ENCODE data around the gene CACNA2D3.

CACNA2D3 gene

GRCh38 chr3:54123003-54123775 is 837 bp downstream of the CACNA2D3 start:
- Histone ChIP-seq H3K27me3 (ENCODE audit: insufficient read depth, low read length, poor library complexity) (peaks cover 39% of the 10 kb centered on the region), H4K8ac (ENCODE audit: low read depth, low read length) (no peak overlapping the region), H4K5ac (ENCODE audit: low read length) (no peak overlapping the region), H3K56ac (ENCODE audit: low read length) (no peak overlapping the region), H2BK15ac (replicated peaks; ENCODE audit: low read depth) (no peak overlapping the region), H2BK120ac (ENCODE audit: low read depth, low read length) (no peak overlapping the region), H3K27ac (ENCODE audit: low read depth, low read length) (no peak overlapping the region), H3K79me2 (ENCODE audit: control insufficient read depth, insufficient read depth, low read length) (no peaks in the 10 kb centered on the region), H3K18ac (ENCODE audit: low read length) (no peak overlapping the region), H3K4me3 (ENCODE audit: low read length) (no peak overlapping the region), H2BK5ac (ENCODE audit: low read length) (no peak overlapping the region), H2AK5ac (ENCODE audit: low read length) (no peak overlapping the region), H3K4ac (ENCODE audit: low read depth, low read length) (no peak overlapping the region), H3K36me3 (ENCODE audit: control insufficient read depth, insufficient read depth, low read length) (no peaks in the 10 kb centered on the region), H3K9ac (ENCODE audit: low read length) (no peak overlapping the region), H3K79me1 (ENCODE audit: low read length) (no peaks in the 10 kb centered on the region), H3K4me2 (ENCODE audit: low read length) (peak overlapping the region; percentile 52), H3K4me1 (ENCODE audit: control insufficient read depth, low read depth, low read length) (no peaks in the 10 kb centered on the region), H3K23ac (ENCODE audit: low read length) (no peak overlapping the region)
- WGBS (ENCODE audit: extremely low coverage, insufficient coverage, low lambda C conversion rate): no CpG with 5 or more reads among the region's 32 CpGs
- peak; percentile 14 for DNase-seq

DNA sequence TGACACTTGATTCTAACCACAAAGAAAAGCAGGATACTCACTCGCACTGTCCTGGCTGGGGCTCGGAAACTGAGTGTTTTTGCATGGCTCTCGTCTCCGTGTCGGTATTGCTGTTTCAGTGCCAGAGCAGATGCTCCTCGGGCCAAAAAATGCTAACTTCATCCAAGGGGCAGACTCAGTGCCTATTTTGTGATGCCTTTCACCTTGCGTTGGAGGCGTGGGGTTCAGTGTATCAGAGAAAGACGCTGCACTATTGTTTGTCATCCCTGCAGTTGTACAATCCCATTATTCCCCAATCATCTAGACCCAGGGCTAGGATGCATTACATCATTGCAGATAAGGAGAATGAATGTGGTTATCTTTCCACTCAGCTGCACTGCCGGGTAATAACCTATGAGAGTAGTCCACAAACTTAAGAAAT is 1.4 kb downstream of the CACNA2D3 start:
- Histone ChIP-seq H3K4me2 (ENCODE audit: low read length) (no peak overlapping the region), H2AK5ac (ENCODE audit: low read length) (no peak overlapping the region), H3K4me3 (ENCODE audit: low read length) (no peak overlapping the region), H2BK15ac (replicated peaks; ENCODE audit: low read depth) (no peak overlapping the region), H3K4ac (ENCODE audit: low read depth, low read length) (no peak overlapping the region), H3K27ac (ENCODE audit: low read depth, low read length) (no peak overlapping the region), H2BK120ac (ENCODE audit: low read depth, low read length) (no peak overlapping the region), H3K79me2 (ENCODE audit: control insufficient read depth, insufficient read depth, low read length) (no peaks in the 10 kb centered on the region), H3K56ac (ENCODE audit: low read length) (no peak overlapping the region), H3K36me3 (ENCODE audit: control insufficient read depth, insufficient read depth, low read length) (no peaks in the 10 kb centered on the region), H4K8ac (ENCODE audit: low read depth, low read length) (no peak overlapping the region), H3K4me1 (ENCODE audit: control insufficient read depth, low read depth, low read length) (no peaks in the 10 kb centered on the region), H3K18ac (ENCODE audit: low read length) (no peak overlapping the region), H3K79me1 (ENCODE audit: low read length) (no peaks in the 10 kb centered on the region), H3K23ac (ENCODE audit: low read length) (no peak overlapping the region), H3K27me3 (ENCODE audit: insufficient read depth, low read length, poor library complexity) (peaks cover 39% of the 10 kb centered on the region), H3K9ac (ENCODE audit: low read length) (no peak overlapping the region), H4K5ac (ENCODE audit: low read length) (no peak overlapping the region), H2BK5ac (ENCODE audit: low read length) (no peak overlapping the region)
- DNase-seq: no peak
- WGBS (ENCODE audit: extremely low coverage, insufficient coverage, low lambda C conversion rate): no CpG with 5 or more reads among the region's 10 CpGs

GRCh38 chr3:54125300-54125699 is 2.9 kb downstream of the CACNA2D3 start:
- Histone ChIP-seq H3K23ac (ENCODE audit: low read length) (no peak overlapping the region), H4K5ac (ENCODE audit: low read length) (no peak overlapping the region), H3K79me1 (ENCODE audit: low read length) (no peaks in the 10 kb centered on the region), H2BK15ac (replicated peaks; ENCODE audit: low read depth) (no peak overlapping the region), H3K27ac (ENCODE audit: low read depth, low read length) (no peak overlapping the region), H3K27me3 (ENCODE audit: insufficient read depth, low read length, poor library complexity) (peaks cover 32% of the 10 kb centered on the region), H3K18ac (ENCODE audit: low read length) (no peak overlapping the region), H3K4me3 (ENCODE audit: low read length) (no peak overlapping the region), H2BK5ac (ENCODE audit: low read length) (no peak overlapping the region), H2AK5ac (ENCODE audit: low read length) (no peak overlapping the region), H3K56ac (ENCODE audit: low read length) (no peak overlapping the region), H3K9ac (ENCODE audit: low read length) (no peak overlapping the region), H3K4me2 (ENCODE audit: low read length) (no peak overlapping the region), H3K4ac (ENCODE audit: low read depth, low read length) (no peak overlapping the region), H2BK120ac (ENCODE audit: low read depth, low read length) (no peak overlapping the region), H3K4me1 (ENCODE audit: control insufficient read depth, low read depth, low read length) (no peaks in the 10 kb centered on the region), H3K36me3 (ENCODE audit: control insufficient read depth, insufficient read depth, low read length) (no peaks in the 10 kb centered on the region), H3K79me2 (ENCODE audit: control insufficient read depth, insufficient read depth, low read length) (no peaks in the 10 kb centered on the region), H4K8ac (ENCODE audit: low read depth, low read length) (no peak overlapping the region)
- DNase-seq: no peak
- no CpG with 5 or more reads among the region's 4 CpGs for WGBS (ENCODE audit: extremely low coverage, insufficient coverage, low lambda C conversion rate)

GRCh38 chr3:54126551-54126950 is 4.2 kb downstream of the CACNA2D3 start:
- no CpG with 5 or more reads among the region's 7 CpGs for WGBS (ENCODE audit: extremely low coverage, insufficient coverage, low lambda C conversion rate)
- DNase-seq: no peak
- H3K27me3 ChIP-seq (ENCODE audit: insufficient read depth, low read length, poor library complexity): peaks cover 24% of the 10 kb centered on the region

DNA sequence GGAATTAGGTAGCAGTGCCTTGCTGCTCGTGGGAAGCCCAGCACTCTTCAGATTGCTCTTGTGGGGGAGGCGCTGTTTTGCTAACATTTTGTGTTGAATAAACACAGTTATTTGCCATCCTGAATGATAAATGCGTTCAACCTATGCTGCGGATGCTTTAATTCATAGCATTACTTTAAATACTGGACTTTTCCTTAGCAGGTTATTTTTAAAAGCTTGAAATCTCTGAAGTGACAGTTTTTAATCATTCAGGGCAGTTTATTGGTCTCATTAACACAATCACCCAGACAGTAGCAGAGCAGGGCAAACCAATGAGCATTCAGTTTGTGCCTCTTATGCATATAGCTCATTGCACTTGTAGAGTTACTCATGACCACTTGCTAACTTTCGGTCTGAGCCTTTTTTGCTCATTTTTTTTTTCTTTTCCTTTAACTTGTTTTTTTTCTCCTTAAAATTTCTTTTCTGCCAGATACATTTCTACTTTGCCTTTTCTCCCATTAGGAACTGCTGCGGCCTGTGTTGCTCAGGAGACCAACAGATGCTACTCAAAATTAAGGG is 5.2 kb downstream of the CACNA2D3 start:
- no peak overlapping the region for H3K4me3 ChIP-seq (ENCODE audit: low read length)
- H3K79me2 ChIP-seq (ENCODE audit: control insufficient read depth, insufficient read depth, low read length): no peaks in the 10 kb centered on the region
- no peaks in the 10 kb centered on the region for H3K36me3 ChIP-seq (ENCODE audit: control insufficient read depth, insufficient read depth, low read length)
- no CpG with 5 or more reads among the region's 6 CpGs for WGBS (ENCODE audit: extremely low coverage, insufficient coverage, low lambda C conversion rate)
- no peak overlapping the region for H2BK120ac ChIP-seq (ENCODE audit: low read depth, low read length)
- H3K18ac ChIP-seq (ENCODE audit: low read length): no peak overlapping the region
- DNase-seq: no peak
- no peak overlapping the region for H3K23ac ChIP-seq (ENCODE audit: low read length)
- no peaks in the 10 kb centered on the region for H3K79me1 ChIP-seq (ENCODE audit: low read length)
- no peak overlapping the region for H3K9ac ChIP-seq (ENCODE audit: low read length)
- H2BK15ac ChIP-seq (replicated peaks; ENCODE audit: low read depth): no peak overlapping the region
- no peak overlapping the region for H2BK5ac ChIP-seq (ENCODE audit: low read length)
- H3K27me3 ChIP-seq (ENCODE audit: insufficient read depth, low read length, poor library complexity): peaks cover 23% of the 10 kb centered on the region
- no peak overlapping the region for H3K56ac ChIP-seq (ENCODE audit: low read length)
- no peak overlapping the region for H4K5ac ChIP-seq (ENCODE audit: low read length)
- H3K27ac ChIP-seq (ENCODE audit: low read depth, low read length): no peak overlapping the region
- H3K4me2 ChIP-seq (ENCODE audit: low read length): no peak overlapping the region
- H3K4ac ChIP-seq (ENCODE audit: low read depth, low read length): no peak overlapping the region
- no peak overlapping the region for H4K8ac ChIP-seq (ENCODE audit: low read depth, low read length)
- H2AK5ac ChIP-seq (ENCODE audit: low read length): no peak overlapping the region
- no peaks in the 10 kb centered on the region for H3K4me1 ChIP-seq (ENCODE audit: control insufficient read depth, low read depth, low read length)

More at GRCh38 chr3:54126551-54126950, 4.2 kb downstream of the CACNA2D3 start:
- Histone ChIP-seq H2AK5ac (ENCODE audit: low read length) (no peak overlapping the region), H3K9ac (ENCODE audit: low read length) (no peak overlapping the region), H3K56ac (ENCODE audit: low read length) (no peak overlapping the region), H3K79me1 (ENCODE audit: low read length) (no peaks in the 10 kb centered on the region), H3K4me1 (ENCODE audit: control insufficient read depth, low read depth, low read length) (no peaks in the 10 kb centered on the region), H3K4me3 (ENCODE audit: low read length) (no peak overlapping the region), H3K18ac (ENCODE audit: low read length) (no peak overlapping the region), H4K8ac (ENCODE audit: low read depth, low read length) (no peak overlapping the region), H3K27ac (ENCODE audit: low read depth, low read length) (no peak overlapping the region), H2BK15ac (replicated peaks; ENCODE audit: low read depth) (no peak overlapping the region), H2BK120ac (ENCODE audit: low read depth, low read length) (no peak overlapping the region), H3K79me2 (ENCODE audit: control insufficient read depth, insufficient read depth, low read length) (no peaks in the 10 kb centered on the region), H2BK5ac (ENCODE audit: low read length) (no peak overlapping the region), H3K36me3 (ENCODE audit: control insufficient read depth, insufficient read depth, low read length) (no peaks in the 10 kb centered on the region), H3K4me2 (ENCODE audit: low read length) (no peak overlapping the region), H3K23ac (ENCODE audit: low read length) (no peak overlapping the region), H4K5ac (ENCODE audit: low read length) (no peak overlapping the region), H3K4ac (ENCODE audit: low read depth, low read length) (no peak overlapping the region)
